Duodenal mucosa (tissue), 2 donors: ENCODE results near the gene UQCRHL.
"Not testable (repeated sequence)": the region's sequence is repeated elsewhere in the genome, so short reads cannot be mapped to it uniquely, and the experiment has no call there.

Source experiments
- H3K27ac ChIP-seq: one replicate; pipeline ENCODE4 v1.7.0; 2013; ENCODE audit warnings: low read depth, low read length
- H3K27me3 ChIP-seq, 2 donors: one replicate each; pipeline ENCODE4 v1.7.0; 2013; ENCODE audit warnings: low read length in 2 of 2, control low read depth in 1 of 2; ENCODE audit not compliant: insufficient read depth in 2 of 2, control insufficient read depth in 1 of 2
- H3K36me3 ChIP-seq, 2 donors: one replicate each; pipeline ENCODE4 v1.7.0; 2013; ENCODE audit warnings: low read length in 2 of 2, control low read depth in 1 of 2; ENCODE audit not compliant: insufficient read depth in 2 of 2, control insufficient read depth in 1 of 2
- H3K4me1 ChIP-seq, 2 donors: one replicate each; pipeline ENCODE4 v1.7.0; 2013; ENCODE audit warnings: low read length in 2 of 2, control low read depth in 1 of 2; ENCODE audit not compliant: insufficient read depth in 2 of 2, control insufficient read depth in 1 of 2
- H3K4me3 ChIP-seq, 2 donors: one replicate each; pipeline ENCODE4 v1.7.0; 2013; ENCODE audit warnings: low read length in 2 of 2, low read depth in 1 of 2
- H3K9ac ChIP-seq, 2 donors: one replicate each; pipeline ENCODE4 v1.7.0; 2013; ENCODE audit warnings: low read length in 2 of 2, low read depth in 1 of 2
- H3K9me3 ChIP-seq, 2 donors: one replicate each; pipeline ENCODE4 v1.7.0; 2013; ENCODE audit warnings: low read length in 2 of 2, control low read depth in 1 of 2; ENCODE audit not compliant: control insufficient read depth in 1 of 2

UQCRHL gene

DNA sequence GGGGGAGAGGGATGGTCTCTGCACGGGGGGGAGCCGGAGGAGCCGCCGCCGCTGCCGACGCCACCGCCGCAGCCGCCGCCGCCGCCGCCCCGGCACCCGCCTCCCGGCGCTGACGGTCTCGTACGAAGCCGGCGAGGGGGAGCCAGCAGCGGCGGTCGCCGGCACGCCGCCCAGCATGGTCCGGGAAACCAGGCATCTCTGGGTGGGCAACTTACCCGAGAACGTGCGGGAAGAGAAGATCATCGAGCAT lies 40.4 kb upstream of the UQCRHL start:
- Histone ChIP-seq H3K4me3 (peak overlapping the region; percentile 89 to 95), H3K27me3 (no peaks in the 10 kb centered on the region), H3K9ac (peak overlapping the region; percentile 85 to 95), H3K36me3 (no peaks in the 10 kb centered on the region), H3K4me1 (peaks cover 13 to 28% of the 10 kb centered on the region in 2 donors), H3K9me3 (no peaks in the 10 kb centered on the region), H3K27ac (peak overlapping the region; percentile 84)

DNA sequence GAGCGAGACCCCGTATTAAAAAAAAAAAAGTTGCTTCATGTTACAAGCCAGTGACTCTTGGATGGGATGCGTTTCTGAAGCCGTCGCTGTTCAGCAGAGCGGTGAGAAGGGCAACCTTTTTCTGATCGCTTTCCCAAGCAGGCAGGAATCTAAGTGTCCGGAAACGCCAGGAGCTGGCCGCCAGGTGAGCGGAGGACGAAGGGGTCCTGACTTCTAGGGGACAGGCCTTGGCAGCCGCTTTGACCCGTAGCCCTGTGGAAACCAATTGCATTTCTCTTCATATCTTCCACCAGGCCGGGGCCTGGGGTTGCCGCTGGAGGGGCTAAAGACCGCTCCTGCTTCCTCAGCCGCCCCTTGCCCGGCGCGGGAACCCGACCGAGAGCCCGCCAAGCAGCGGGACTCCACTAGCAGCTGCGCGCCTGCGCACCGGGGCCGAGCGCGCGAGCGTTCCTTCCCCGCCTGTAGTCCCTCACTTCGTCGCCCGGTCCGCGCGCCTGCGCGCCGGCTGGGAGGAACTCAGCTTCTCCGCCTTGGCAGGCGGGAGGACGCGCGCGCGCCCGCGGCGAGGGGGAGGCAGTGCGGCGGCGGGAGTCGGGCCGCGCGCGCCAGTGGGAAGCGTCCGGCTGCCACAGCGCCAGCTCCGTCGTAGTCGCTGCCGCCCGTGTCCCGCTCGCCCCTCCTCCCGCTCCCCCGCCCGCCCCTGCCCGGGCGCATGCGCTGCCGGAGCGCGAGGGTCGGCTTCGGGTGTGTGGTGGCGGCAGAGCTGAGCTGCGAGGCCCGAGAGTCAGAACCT lies 39.8 kb upstream of the UQCRHL start, which contains the start of gene SPEN:
TSS of gene SPEN (plus strand) at position 608 of the 793 bp plus-strand sequence. CDS start 361 bp downstream, outside the sequence.
- Histone ChIP-seq H3K36me3 (no peaks in the 10 kb centered on the region), H3K4me1 (peaks cover 13 to 25% of the 10 kb centered on the region in 2 donors), H3K9ac (peak within 1 kb of the TSS; percentile 95 to 97), H3K27ac (peak within 1 kb of the TSS; percentile 86), H3K4me3 (peak within 1 kb of the TSS; percentile 95 to 96), H3K9me3 (no peaks in the 10 kb centered on the region), H3K27me3 (no peaks in the 10 kb centered on the region)

- H3K4me3 ChIP-seq, H3K9me3 ChIP-seq, H3K36me3 ChIP-seq, H3K27me3 ChIP-seq, H3K27ac ChIP-seq, H3K9ac ChIP-seq: not testable (repeated sequence)
- peaks cover 13 to 16% of the 10 kb centered on the region in 2 donors for H3K4me1 ChIP-seq
These were observed 38.6 kb upstream of the UQCRHL start for GRCh38 chr1:15846056-15846455.

DNA sequence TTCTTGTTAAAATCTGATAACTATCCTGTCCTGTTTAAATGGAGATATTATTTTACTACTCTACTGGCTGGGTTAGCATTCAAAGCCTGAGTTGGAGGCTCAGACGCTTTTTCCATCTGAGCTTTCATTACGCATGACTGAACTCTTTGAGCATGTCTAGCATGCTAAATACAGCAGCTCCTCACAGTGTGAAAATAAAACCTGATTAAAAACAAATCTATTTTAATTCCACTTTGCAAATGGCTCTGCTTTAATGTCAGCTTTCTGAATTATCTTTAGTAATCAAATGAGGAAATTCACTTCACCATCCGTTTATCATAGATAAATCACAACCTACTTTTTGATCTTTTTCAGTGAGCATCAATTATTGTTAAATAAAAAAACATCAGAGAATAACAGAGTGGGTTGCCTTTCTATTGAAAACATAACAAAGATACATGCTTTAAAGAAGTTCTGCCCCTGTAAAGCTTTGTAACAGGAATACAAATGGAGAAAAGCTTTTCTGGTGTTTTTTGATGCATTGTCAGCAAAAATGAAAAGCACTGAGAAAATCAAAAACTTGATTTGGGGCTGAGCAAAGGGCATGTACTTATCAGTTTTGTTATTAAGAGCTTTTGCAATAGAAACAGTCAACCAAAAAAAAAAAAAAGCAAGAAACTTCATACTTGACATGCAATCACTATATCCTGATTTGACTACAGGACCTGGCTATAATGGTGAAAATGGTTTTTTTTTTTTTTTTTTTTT lies 36.5 kb upstream of the UQCRHL start:
- Histone ChIP-seq H3K27me3 (no peaks in the 10 kb centered on the region), H3K9ac (no peak overlapping the region), H3K27ac (no peak overlapping the region), H3K4me3 (no peak overlapping the region), H3K36me3 (no peaks in the 10 kb centered on the region), H3K9me3 (no peaks in the 10 kb centered on the region), H3K4me1 (peaks cover 4 to 5% of the 10 kb centered on the region in 2 donors)

DNA sequence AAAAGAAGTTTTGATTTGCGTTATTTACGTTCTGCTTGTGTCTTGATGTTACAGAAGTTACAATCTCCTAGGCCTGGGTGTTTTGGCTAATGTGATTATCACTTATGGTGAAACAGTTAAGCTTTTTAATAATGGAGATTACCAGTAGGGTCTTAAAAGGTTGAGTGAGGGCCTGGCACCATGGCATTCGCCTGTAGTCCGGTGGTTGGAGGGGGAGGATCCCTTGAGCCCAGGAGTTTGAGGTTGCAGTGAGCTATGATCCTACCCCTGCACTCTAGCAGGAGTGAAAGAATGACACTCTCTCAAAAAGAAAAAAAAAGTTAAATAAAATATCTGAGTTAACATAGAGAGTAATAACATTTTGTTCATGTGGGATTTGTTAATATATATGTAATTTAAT lies 31.3 kb upstream of the UQCRHL start:
- Histone ChIP-seq H3K4me1 (peaks cover 0 to 5% of the 10 kb centered on the region in 2 donors), H3K4me3 (no peak overlapping the region), H3K27ac (no peak overlapping the region), H3K36me3 (no peaks in the 10 kb centered on the region), H3K27me3 (no peaks in the 10 kb centered on the region), H3K9me3 (no peaks in the 10 kb centered on the region), H3K9ac (no peak overlapping the region)

- no peaks in the 10 kb centered on the region for H3K9me3 ChIP-seq
- peaks cover 0 to 5% of the 10 kb centered on the region in 2 donors for H3K4me1 ChIP-seq
- H3K4me3 ChIP-seq, result no peak overlapping the region
- H3K27ac ChIP-seq, result no peak overlapping the region
- no peak overlapping the region for H3K9ac ChIP-seq
- H3K36me3 ChIP-seq, result no peaks in the 10 kb centered on the region
- no peaks in the 10 kb centered on the region for H3K27me3 ChIP-seq
These were observed 30.5 kb upstream of the UQCRHL start for GRCh38 chr1:15837931-15838330.

DNA sequence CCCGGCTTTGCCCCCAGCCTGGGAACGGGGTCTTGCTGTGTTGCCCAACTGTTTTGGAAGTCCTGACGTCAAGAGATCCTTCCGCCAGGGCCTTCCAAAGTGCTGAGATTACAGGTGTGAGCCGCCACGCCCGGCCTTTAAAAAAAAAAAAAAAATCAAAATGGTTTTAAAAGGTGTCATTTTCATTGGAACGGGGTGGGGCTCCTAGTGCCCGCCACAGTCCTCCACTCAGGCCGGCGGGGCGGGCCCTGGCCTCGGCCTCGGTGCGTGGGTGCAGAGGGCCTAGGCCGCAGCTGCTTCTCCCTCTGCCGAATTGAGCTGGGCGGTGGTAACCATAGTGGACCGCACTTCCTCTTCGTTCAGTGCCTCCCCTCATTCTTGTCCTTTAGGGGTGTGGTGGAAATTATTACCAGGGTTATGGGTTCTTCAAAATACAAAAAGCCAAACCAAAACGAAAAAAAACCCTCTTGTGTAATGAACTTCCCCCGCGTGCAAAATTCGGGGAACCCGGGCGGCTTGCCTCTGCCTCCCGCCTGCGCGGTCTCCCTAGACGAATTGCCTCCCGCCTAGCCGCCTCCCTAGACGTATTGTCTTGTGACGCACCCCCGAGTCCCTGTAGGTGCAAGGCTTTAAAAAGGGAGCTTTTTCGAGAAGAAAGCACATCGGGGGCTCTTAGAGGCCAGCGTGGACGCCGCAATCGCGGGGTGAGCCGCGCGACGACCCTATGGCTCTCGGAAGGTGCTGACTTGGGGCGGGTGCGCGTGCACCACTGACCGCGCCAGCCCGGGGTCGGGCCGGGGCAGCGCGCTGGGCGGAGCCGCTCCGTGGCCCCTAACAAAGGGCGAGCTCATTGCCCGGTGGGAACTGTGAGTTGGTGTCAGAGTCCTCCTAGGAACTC lies 29.6 kb upstream of the UQCRHL start:
- H3K36me3 ChIP-seq, result no peaks in the 10 kb centered on the region
- H3K27me3 ChIP-seq, result no peaks in the 10 kb centered on the region
- peak overlapping the region in 1 of 2 donors; percentile 44 for H3K9ac ChIP-seq
- peaks cover 0 to 5% of the 10 kb centered on the region in 2 donors for H3K4me1 ChIP-seq
- no peaks in the 10 kb centered on the region for H3K9me3 ChIP-seq
- peak overlapping the region; percentile 90 to 98 for H3K4me3 ChIP-seq
- peak overlapping the region; percentile 56 for H3K27ac ChIP-seq

DNA sequence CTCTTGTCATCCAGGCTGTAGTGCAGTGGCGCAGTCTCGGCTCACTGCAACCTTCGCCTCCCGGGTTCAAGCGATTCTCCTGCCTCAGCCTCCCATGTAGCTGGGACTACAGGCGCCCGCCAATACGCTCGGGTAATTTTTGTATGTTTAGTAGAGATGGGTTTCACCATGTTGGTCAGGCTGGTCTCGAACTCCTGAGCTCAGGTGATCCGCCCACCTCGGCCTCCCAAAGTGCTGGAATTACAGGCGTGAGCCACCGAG lies 29.0 kb upstream of the UQCRHL start:
- H3K9me3 ChIP-seq, result not testable (repeated sequence)
- H3K9ac ChIP-seq, result peak overlapping the region; percentile 98
- H3K4me3 ChIP-seq, result peak overlapping the region; percentile 90 to 98

GRCh38 chr1:15835741-15836510 lies 28.5 kb upstream of the UQCRHL start:
- Histone ChIP-seq H3K4me1 (peaks cover 0 to 5% of the 10 kb centered on the region in 2 donors), H3K9ac (peak overlapping the region; percentile 98 to 100), H3K27ac (peak overlapping the region; percentile 100)

More for the DNA sequence above, 29.0 kb upstream of the UQCRHL start:
- H3K27me3 ChIP-seq, H3K36me3 ChIP-seq, H3K4me1 ChIP-seq: not testable (repeated sequence)
- peak overlapping the region; percentile 99 for H3K27ac ChIP-seq

More at GRCh38 chr1:15835741-15836510, 28.5 kb upstream of the UQCRHL start:
- no peaks in the 10 kb centered on the region for H3K9me3 ChIP-seq
- no peaks in the 10 kb centered on the region for H3K36me3 ChIP-seq
- H3K27me3 ChIP-seq, result no peaks in the 10 kb centered on the region
- H3K4me3 ChIP-seq, result peak overlapping the region; percentile 90 to 98
